T-cell (primary cell): ENCODE results near the gene FAM228B. TPM values are rescaled to one million over a fixed set of nuclear protein-coding genes. Genes with fewer than 3 reads are reported as not detected.
A peak's percentile ranks its signal among the peaks of the same experiment; 100 is the strongest.

Experiments used
- ATAC-seq, 4 experiments: fragments of 200-7000 bp in 3 of 4; fragments of 150-1000 bp in 1 of 4; cut with Tn5 transposase; replicated peaks in 1 of 4; 1 replicate in 3 of 4; 2 replicates in 1 of 4; pipeline ENCODE4 v1.10.0; 2021; ENCODE audit warnings: moderate library complexity in 3 of 4, mild to moderate bottlenecking in 2 of 4, moderate number of reproducible peaks in 1 of 4
- CTCF ChIA-PET, 2 donors: fragments of 300-600 bp; sonication (Branson Sonifier 250); formaldehyde crosslinking; loops; one replicate each; lab custom pipeline; 2022; ENCODE audit warnings: antibody characterized with exemption in 2 of 2; lab: Charles Lee
- POLR2A ChIA-PET, 2 donors: fragments of 300-600 bp; sonication (Branson Sonifier 250); formaldehyde crosslinking; loops; one replicate each; lab custom pipeline; 2022; ENCODE audit warnings: antibody characterized with exemption in 2 of 2; lab: Charles Lee
- DNase-seq, 35 experiments: peaks; one replicate each; pipeline versions ENCODE4 v3.0.0 to v3.0.0-alpha.2; 2013 to 2023
- H3K27ac ChIP-seq: one replicate; pipeline ENCODE4 v1.5.1; 2013; ENCODE audit warnings: low read length
- H3K27me3 ChIP-seq, 2 experiments: replicated peaks in 1 of 2; 1 replicate in 1 of 2; 2 replicates in 1 of 2; pipeline versions ENCODE4 v1.6.1 to v1.7.0; 2013; ENCODE audit warnings: low read length in 1 of 2, mixed read lengths in 1 of 2; ENCODE audit not compliant: control insufficient read depth in 2 of 2, insufficient read depth in 2 of 2; ENCODE audit errors: extremely low read depth in 1 of 2
- H3K36me3 ChIP-seq, 2 donors: 1 replicate in 1 of 2; 2 replicates in 1 of 2; pipeline versions ENCODE4 v1.6.1 to v1.7.0; 2013; ENCODE audit warnings: low read length in 1 of 2; ENCODE audit not compliant: control insufficient read depth in 2 of 2, insufficient read depth in 1 of 2; ENCODE audit errors: extremely low read depth in 1 of 2
- H3K4me1 ChIP-seq, 2 experiments: 1 replicate in 1 of 2; 2 replicates in 1 of 2; pipeline versions ENCODE4 v1.6.1 to v1.7.0; 2013; ENCODE audit warnings: low read length in 2 of 2, mixed read lengths in 1 of 2; ENCODE audit not compliant: insufficient read depth in 2 of 2, control insufficient read depth in 1 of 2; ENCODE audit errors: extremely low read depth in 1 of 2
- H3K4me3 ChIP-seq, 2 donors: 1 replicate in 1 of 2; 2 replicates in 1 of 2; pipeline versions ENCODE4 v1.5.1 to v1.7.0; 2013; ENCODE audit warnings: mild to moderate bottlenecking in 2 of 2, low read length in 1 of 2, moderate library complexity in 1 of 2; ENCODE audit not compliant: control insufficient read depth in 1 of 2; ENCODE audit errors: extremely low read depth in 1 of 2
- H3K9me3 ChIP-seq: 2 replicates; pipeline ENCODE4 v1.7.0; 2013
- H3K27ac Mint-ChIP-seq, 2 donors: one replicate each; pipeline ENCODE4 v1.8.0; 2020 to 2021; ENCODE audit warnings: mild to moderate bottlenecking in 2 of 2, mixed read lengths in 2 of 2
- H3K27me3 Mint-ChIP-seq, 2 donors: one replicate each; pipeline ENCODE4 v1.8.0; 2021 to 2022; ENCODE audit warnings: mixed read lengths in 2 of 2
- H3K36me3 Mint-ChIP-seq: one replicate; pipeline ENCODE4 v1.8.0; 2021; ENCODE audit warnings: mixed read lengths
- H3K4me1 Mint-ChIP-seq, 3 donors: one replicate each; pipeline ENCODE4 v1.8.0; 2020 to 2022; ENCODE audit warnings: mixed read lengths in 3 of 3, mild to moderate bottlenecking in 1 of 3
- H3K4me3 Mint-ChIP-seq, 3 donors: one replicate each; pipeline ENCODE4 v1.8.0; 2020 to 2022; ENCODE audit warnings: mild to moderate bottlenecking in 3 of 3, mixed read lengths in 3 of 3, moderate library complexity in 3 of 3
- H3K9me3 Mint-ChIP-seq, 3 donors: one replicate each; pipeline ENCODE4 v1.8.0; 2020 to 2022; ENCODE audit warnings: mixed read lengths in 3 of 3
- WGBS: methylation state at CpG from one replicate; pipeline ENCODE4 v1.1.5; 2013; ENCODE audit warnings: missing lambda C conversion rate; ENCODE audit not compliant: insufficient coverage; 5-methylcytosine and 5-hydroxymethylcytosine counted together
- total RNA-seq, 35 experiments: library from RNA in 6 of 35; stranded (reverse) in 6 of 35; fragments of 120-200 nt in 1 of 35; gene quantifications; one replicate each; pipeline versions ENCODE4 v1.2.1 to v1.2.4 and lab custom pipeline; 2013 to 2026

Gene FAM228B
- total RNA-seq, 5 donors from 2014 or later (not counting 1 experiment from before 2014, with no cell fraction given) = 16.4 to 24.7 (median 18.5) TPM

GRCh38 chr2:24164416-24164973, 41.2 kb downstream of the FAM228B start:
- H3K4me1 ChIP-seq = no peaks in the 10 kb centered on the region
- WGBS = 100% methylated on average over 3 of the region's 8 CpGs
- H3K9me3 Mint-ChIP-seq = peaks cover 0 to 4% (median 0%) of the 10 kb centered on the region in 3 donors
- POLR2A ChIA-PET = no interaction called here
- no peaks in the 10 kb centered on the region for H3K36me3 ChIP-seq
- H3K27me3 Mint-ChIP-seq = no peaks in the 10 kb centered on the region
- no peaks in the 10 kb centered on the region for H3K27me3 ChIP-seq
- no peak overlapping the region for H3K27ac Mint-ChIP-seq
- no peak overlapping the region for H3K4me3 Mint-ChIP-seq
- H3K4me3 ChIP-seq = no peak overlapping the region
- DNase-seq = peak in 29 of 35 experiments; percentile 1 to 43 (median 23)
- H3K36me3 Mint-ChIP-seq = peaks cover 28% of the 10 kb centered on the region
- ATAC-seq = peak in 2 of 4 experiments; percentile 17 to 43
- H3K4me1 Mint-ChIP-seq = no peaks in the 10 kb centered on the region
- no peaks in the 10 kb centered on the region for H3K9me3 ChIP-seq
- H3K27ac ChIP-seq = no peak overlapping the region
- CTCF ChIA-PET = interaction anchor here in 1 of 2 donors (1.1 kb wide), 1 partner anchor 340 kb away, joined by 4 read pairs; no protein-coding TSS in a partner anchor

DNA sequence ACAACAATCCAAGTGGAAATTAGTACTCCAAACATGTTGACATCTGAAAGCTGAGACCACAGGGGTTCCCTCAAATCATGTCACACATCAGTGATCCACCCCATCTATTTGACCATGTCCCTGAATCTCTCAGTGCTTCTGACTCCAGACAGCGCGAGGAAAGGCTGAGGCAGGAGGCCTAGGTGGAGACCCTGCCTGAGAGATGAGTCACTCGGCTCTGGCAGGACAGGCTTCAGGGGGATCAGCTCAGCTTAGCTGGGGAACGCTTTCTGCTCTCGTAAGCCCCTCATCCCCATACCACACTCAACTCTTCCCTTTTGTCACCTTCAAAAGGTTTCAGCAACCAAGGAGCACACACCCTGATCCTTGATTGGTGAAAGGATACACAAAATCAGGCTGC, 45.8 kb downstream of the FAM228B start:
- Histone ChIP-seq H3K27ac (no peak overlapping the region), H3K4me1 (no peaks in the 10 kb centered on the region), H3K36me3 (no peaks in the 10 kb centered on the region), H3K4me3 (no peak overlapping the region), H3K9me3 (no peaks in the 10 kb centered on the region), H3K27me3 (peaks cover 0 to 3% of the 10 kb centered on the region in 2 experiments)
- peaks cover 0 to 10% of the 10 kb centered on the region in 2 donors for H3K27me3 Mint-ChIP-seq
- no peak overlapping the region for H3K27ac Mint-ChIP-seq
- peaks cover 0 to 2% (median 0%) of the 10 kb centered on the region in 3 donors for H3K9me3 Mint-ChIP-seq
- H3K4me1 Mint-ChIP-seq = no peaks in the 10 kb centered on the region
- H3K36me3 Mint-ChIP-seq = peaks cover 12% of the 10 kb centered on the region
- no peak for ATAC-seq
- DNase-seq = no peak
- no peak overlapping the region for H3K4me3 Mint-ChIP-seq
- 91% methylated on average over 2 of the region's 5 CpGs for WGBS
- ChIA-PET POLR2A (no interaction called here), CTCF (no interaction called here)

DNA sequence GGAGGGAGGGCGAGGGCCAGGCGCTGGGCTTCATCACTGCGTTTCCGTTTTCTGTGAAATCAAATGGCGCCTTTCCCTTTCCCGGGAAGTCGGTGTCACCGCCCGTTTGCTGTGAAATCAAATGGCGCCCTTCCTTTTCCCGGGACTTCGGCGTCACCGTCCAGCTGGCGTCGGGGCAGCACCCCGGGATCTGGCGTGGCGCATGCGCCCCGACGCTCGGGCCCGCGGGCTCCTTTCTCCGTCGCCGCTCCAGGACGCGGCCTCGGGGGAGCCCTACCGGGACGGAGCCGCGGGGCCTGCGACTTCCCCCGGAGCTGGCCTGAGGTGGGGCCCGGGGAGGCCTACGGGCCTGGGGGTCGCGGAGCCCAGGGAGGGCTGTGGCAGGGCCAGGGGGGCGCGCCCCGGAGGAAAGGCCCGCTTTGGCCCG, 51.6 kb downstream of the FAM228B start, which contains the start of gene FAM228A:
Gene FAM228A, plus strand, starts transcription at position 203 of the 427 bp plus-strand sequence. CDS start 428 bp downstream, outside the sequence.
- DNase-seq = no peak
- 66% methylated on average over 46 of the region's 46 CpGs for WGBS
- ATAC-seq = no peak
- H3K4me3 Mint-ChIP-seq = no peak within 1 kb of the TSS
- no peak within 1 kb of the TSS for H3K27ac ChIP-seq
- H3K27me3 Mint-ChIP-seq = peaks cover 0 to 11% of the 10 kb centered on the region in 2 donors
- no peaks in the 10 kb centered on the region for H3K4me1 Mint-ChIP-seq
- H3K9me3 Mint-ChIP-seq = peaks cover 0 to 2% (median 0%) of the 10 kb centered on the region in 3 donors
- no peaks in the 10 kb centered on the region for H3K4me1 ChIP-seq
- H3K27ac Mint-ChIP-seq = no peak within 1 kb of the TSS
- ChIA-PET POLR2A (no interaction called here), CTCF (no interaction called here)
- peaks cover 2% of the 10 kb centered on the region for H3K36me3 Mint-ChIP-seq
- H3K27me3 ChIP-seq = peaks cover 0 to 9% of the 10 kb centered on the region in 2 experiments
- H3K4me3 ChIP-seq = no peak within 1 kb of the TSS
- H3K36me3 ChIP-seq = no peaks in the 10 kb centered on the region
- H3K9me3 ChIP-seq = no peaks in the 10 kb centered on the region

DNA sequence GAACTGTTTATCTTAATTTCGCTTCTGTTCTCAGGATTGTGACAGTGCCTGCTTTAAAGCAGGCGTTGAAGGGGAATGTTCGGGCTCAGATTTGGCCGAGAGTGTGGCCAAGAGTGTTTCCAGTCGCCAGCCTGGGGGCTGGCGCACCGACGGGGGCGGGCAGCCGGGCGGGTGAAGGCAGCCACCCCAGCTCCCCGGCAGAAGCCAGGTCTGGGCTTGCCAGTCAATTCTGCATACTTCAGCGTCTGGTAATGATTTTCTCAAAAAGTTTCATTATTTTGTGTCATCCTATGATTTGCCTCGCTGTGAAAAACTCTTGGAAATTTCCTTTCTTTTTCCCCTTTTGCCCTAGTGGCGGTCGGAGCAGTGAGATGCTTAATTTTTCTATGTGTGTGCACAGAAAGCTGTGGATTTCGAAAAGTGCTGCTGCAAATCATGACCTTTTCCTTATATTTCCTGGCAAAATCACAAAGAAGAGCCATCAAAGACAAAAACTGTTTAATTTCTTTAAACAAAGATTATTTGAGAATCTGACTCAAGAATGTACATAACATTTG, 52.4 kb downstream of the FAM228B start:
- H3K4me3 Mint-ChIP-seq = no peak overlapping the region
- peaks cover 2% of the 10 kb centered on the region for H3K36me3 Mint-ChIP-seq
- Histone ChIP-seq H3K4me3 (no peak overlapping the region), H3K27ac (no peak overlapping the region), H3K9me3 (no peaks in the 10 kb centered on the region), H3K27me3 (peaks cover 0 to 9% of the 10 kb centered on the region in 2 experiments), H3K36me3 (no peaks in the 10 kb centered on the region), H3K4me1 (no peaks in the 10 kb centered on the region)
- ChIA-PET POLR2A (no interaction called here), CTCF (no interaction called here)
- no peak overlapping the region for H3K27ac Mint-ChIP-seq
- H3K9me3 Mint-ChIP-seq = peaks cover 0 to 2% (median 0%) of the 10 kb centered on the region in 3 donors
- ATAC-seq (no peak), DNase-seq (no peak)
- WGBS = 92% methylated on average over 13 of the region's 17 CpGs
- peaks cover 0 to 11% of the 10 kb centered on the region in 2 donors for H3K27me3 Mint-ChIP-seq
- no peaks in the 10 kb centered on the region for H3K4me1 Mint-ChIP-seq

GRCh38 chr2:24176326-24176725, 53.1 kb downstream of the FAM228B start:
- Histone ChIP-seq H3K27ac (no peak overlapping the region), H3K36me3 (no peaks in the 10 kb centered on the region), H3K4me1 (no peaks in the 10 kb centered on the region), H3K4me3 (no peak overlapping the region), H3K27me3 (peaks cover 0 to 9% of the 10 kb centered on the region in 2 experiments), H3K9me3 (no peaks in the 10 kb centered on the region)
- peaks cover 0 to 2% (median 0%) of the 10 kb centered on the region in 3 donors for H3K9me3 Mint-ChIP-seq
- ATAC-seq (no peak), DNase-seq (no peak)
- ChIA-PET POLR2A (interaction anchor here in 1 of 2 donors (0.5 kb wide), 1 partner anchor 801 kb away, joined by 5 read pairs; no protein-coding TSS in a partner anchor), CTCF (no interaction called here)
- peaks cover 0 to 8% of the 10 kb centered on the region in 2 donors for H3K27me3 Mint-ChIP-seq
- H3K4me1 Mint-ChIP-seq = no peaks in the 10 kb centered on the region
- no peak overlapping the region for H3K4me3 Mint-ChIP-seq
- H3K36me3 Mint-ChIP-seq = peaks cover 2% of the 10 kb centered on the region
- no peak overlapping the region for H3K27ac Mint-ChIP-seq
- no CpG with 5 or more reads among the region's 1 CpG for WGBS

GRCh38 chr2:24179683-24180082, 56.4 kb downstream of the FAM228B start:
- Histone ChIP-seq H3K4me1 (no peaks in the 10 kb centered on the region), H3K9me3 (no peaks in the 10 kb centered on the region), H3K4me3 (no peak overlapping the region), H3K36me3 (no peaks in the 10 kb centered on the region), H3K27me3 (peaks cover 0 to 4% of the 10 kb centered on the region in 2 experiments), H3K27ac (no peak overlapping the region)
- Mint-ChIP-seq H3K36me3 (peaks cover 2% of the 10 kb centered on the region), H3K27me3 (no peaks in the 10 kb centered on the region), H3K4me3 (no peak overlapping the region), H3K9me3 (no peaks in the 10 kb centered on the region), H3K4me1 (no peaks in the 10 kb centered on the region), H3K27ac (no peak overlapping the region)
- ChIA-PET POLR2A (no interaction called here), CTCF (interaction anchor here in 1 of 2 donors (0.6 kb wide), 1 partner anchor 580 kb away, joined by 3 read pairs; no protein-coding TSS in a partner anchor)
- no peak for DNase-seq
- no peak for ATAC-seq
